Measurements from ENCODE around the gene KIF1A. TPM values are rescaled to one million over a fixed set of nuclear protein-coding genes. Genes with fewer than 3 reads are reported as not detected.
A peak's percentile ranks its signal among the peaks of the same experiment; 100 is the strongest.

The KIF1A gene
- total and polyA plus RNA-seq, 2 of the 8 experiments (the other 6 are each of a cell fraction or from before 2014, with no cell fraction given) = 61.3 to 281 TPM

DNA sequence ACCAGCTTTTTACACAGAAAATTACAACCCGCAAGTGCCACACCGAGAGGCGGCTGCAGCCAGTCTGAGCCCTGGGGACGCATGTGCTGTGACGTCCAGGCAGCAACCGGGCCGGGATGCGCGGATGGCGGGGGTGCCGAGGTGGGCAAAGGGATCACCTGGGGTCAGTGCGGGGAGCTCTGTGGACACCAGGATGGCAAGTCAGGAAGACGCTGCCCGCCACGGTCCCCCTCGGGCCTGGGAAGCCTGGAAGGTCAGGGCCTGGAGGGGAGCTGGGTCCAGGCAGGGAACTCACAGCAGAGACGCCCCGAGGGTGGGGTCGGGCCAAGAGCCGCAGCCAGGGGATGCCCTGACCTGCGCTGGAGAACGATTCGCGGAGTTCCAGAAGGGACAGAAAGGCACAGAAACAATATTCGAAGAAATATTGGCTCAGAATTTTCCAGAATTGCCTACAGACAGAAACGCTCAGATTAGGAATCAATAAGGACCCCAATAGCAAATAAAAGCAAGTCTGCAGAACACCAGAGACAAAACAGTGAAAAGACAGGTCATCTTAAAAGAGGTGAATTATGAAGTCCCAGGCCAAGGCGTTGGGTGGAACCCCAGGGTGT, 11.7 kb upstream of the KIF1A start:
- peak overlapping the region; percentile 12 for H3K56ac ChIP-seq (replicated peaks; ENCODE audit: insufficient read length, low read depth, low read length)
- H4K20me1 ChIP-seq (replicated peaks in 1 of 2; ENCODE audit: control insufficient read depth in 1 of 2, insufficient read depth in 2 of 2, low read length in 2 of 2) = peaks cover 0 to 5% of the 10 kb centered on the region in 2 experiments
- POLR2A ChIA-PET (ENCODE audit: partially characterized antibody) = interaction anchor here (1.0 to 1.9 kb wide), 3 partner anchors 10 to 13 kb away, joined by 4 to 10 read pairs (median 8); partner anchors contain the start of gene KIF1A
- H2BK12ac ChIP-seq (ENCODE audit: low read depth, low read length) = peak overlapping the region; percentile 39; the same call in 1 of the 2 replicates
- WGBS, 2 experiments (ENCODE audit: extremely low coverage in 1 of 2, insufficient coverage in 1 of 2, insufficient read length in 1 of 2, insufficient replicate concordance in 2 of 2, low coverage in 1 of 2, low lambda C conversion rate in 2 of 2, missing lambda C conversion rate in 1 of 2) = 16% methylated on average over 27 of the region's 27 CpGs; no CpG with 5 or more reads in 1 of the 2 experiments
- no peak overlapping the region for H4K91ac ChIP-seq (replicated peaks; ENCODE audit: insufficient read length, low read length)
- H3K27me3 ChIP-seq (replicated peaks in 1 of 4; ENCODE audit: control insufficient read depth in 3 of 4, extremely low read depth in 1 of 4, insufficient read depth in 3 of 4, low read length in 3 of 4) = peaks cover 0 to 17% (median 12%) of the 10 kb centered on the region in 4 experiments; a peak in 5 of 7 replicates
- H2AK5ac ChIP-seq (ENCODE audit: low read depth, low read length) = no peak overlapping the region
- no peaks in the 10 kb centered on the region for H3K79me2 ChIP-seq (ENCODE audit: control insufficient read depth in 1 of 2, insufficient read depth in 2 of 2, low read length in 2 of 2)
- no peak overlapping the region for H3K18ac ChIP-seq (ENCODE audit: extremely low read depth, low read length)
- peak overlapping the region; percentile 53 to 72 (median 60) for H3K4me3 ChIP-seq (ENCODE audit: extremely low read depth in 1 of 4, insufficient read depth in 2 of 4, low read depth in 3 of 4, low read length in 4 of 4)
- H3K23me2 ChIP-seq (ENCODE audit: low read depth, low read length) = peaks cover 6% of the 10 kb centered on the region; the same call in 1 of the 2 replicates
- no peak overlapping the region for H4K5ac ChIP-seq (ENCODE audit: insufficient read length, low read depth, low read length)
- H3K14ac ChIP-seq (ENCODE audit: insufficient read length) = no peak overlapping the region
- H3K27ac ChIP-seq (ENCODE audit: low read depth, low read length) = no peak overlapping the region
- no peak overlapping the region for H2BK20ac ChIP-seq (ENCODE audit: low read length)
- no peak overlapping the region for H2BK120ac ChIP-seq (replicated peaks; ENCODE audit: low read depth, low read length)
- H3K4ac ChIP-seq (replicated peaks; ENCODE audit: insufficient read length, low read depth, low read length) = no peak overlapping the region
- H3K4me2 ChIP-seq (ENCODE audit: insufficient read depth in 1 of 2, low read depth in 2 of 2, low read length in 2 of 2) = peak overlapping the region; percentile 90 to 98
- H4K8ac ChIP-seq (ENCODE audit: extremely low read depth, insufficient read depth, low read length) = peak overlapping the region; percentile 78; the same call in 1 of the 2 replicates
- no peak for FAIRE-seq
- peak overlapping the region; percentile 83 for H2AFZ ChIP-seq (ENCODE audit: low read length)
- H2BK15ac ChIP-seq (ENCODE audit: low read length) = no peak overlapping the region
- no peak overlapping the region for H3K23ac ChIP-seq (ENCODE audit: insufficient read length)
- peaks cover 0 to 2% (median 0%) of the 10 kb centered on the region in 4 experiments; a peak in 1 of 7 replicates for H3K4me1 ChIP-seq (replicated peaks in 1 of 4; ENCODE audit: control insufficient read depth in 3 of 4, insufficient read depth in 4 of 4, low read length in 3 of 4)
- TF ChIP-seq CREB1 (IDR thresholded peaks at IDR 0.05) = peak; percentile 51; the same call in 1 of the 2 replicates
- peak; percentile 72 for TF ChIP-seq KDM4A (IDR thresholded peaks at IDR 0.05; ENCODE audit: low read depth, low read length, severe bottlenecking)
- peak; percentile 51; the same call in 1 of the 2 replicates for TF ChIP-seq MAX (IDR thresholded peaks at IDR 0.05)
- no peak for TF ChIP-seq POU5F1 (IDR thresholded peaks at IDR 0.05; ENCODE audit: low read depth, low read length)
- no peak for TF ChIP-seq CTCF (IDR thresholded peaks at IDR 0.05; ENCODE audit: control extremely low read depth in 1 of 3, insufficient read depth in 1 of 3, low read depth in 1 of 3, low read length in 3 of 3)
- no peak for TF ChIP-seq GABPA (IDR thresholded peaks at IDR 0.05; ENCODE audit: borderline replicate concordance, insufficient read depth, low read length)
- DNase-seq (ENCODE audit: low read depth in 1 of 2, low spot score in 2 of 2) = peak in 1 of 2 experiments; percentile 75
- no peak overlapping the region for H3K9ac ChIP-seq (replicated peaks in 1 of 4; ENCODE audit: extremely low read depth in 1 of 4, low read depth in 3 of 4, low read length in 3 of 4)
- CTCF ChIA-PET (ENCODE audit: partially characterized antibody) = interaction anchor here (0.8 kb wide), 1 partner anchor 32 kb away, joined by 3 read pairs; no protein-coding TSS in a partner anchor
- no peaks in the 10 kb centered on the region for H3K36me3 ChIP-seq (ENCODE audit: control insufficient read depth in 2 of 4, insufficient read depth in 4 of 4, low read length in 3 of 4)
- no peaks in the 10 kb centered on the region for H3K79me1 ChIP-seq (ENCODE audit: low read depth, low read length)
- H3K9me3 ChIP-seq (ENCODE audit: insufficient read depth in 2 of 2, low read depth in 1 of 2, low read length in 1 of 2) = no peaks in the 10 kb centered on the region
- H2BK5ac ChIP-seq (ENCODE audit: low read depth, low read length) = no peak overlapping the region
